Common myeloid progenitor, CD34-positive (primary cell): Measurements from ENCODE around the gene NOP10. TPM values are rescaled to one million over a fixed set of nuclear protein-coding genes. Genes with fewer than 3 reads are reported as not detected.
"Not testable (repeated sequence)": the region's sequence is repeated elsewhere in the genome, so short reads cannot be mapped to it uniquely, and the experiment has no call there.

ENCODE experiments used
- CTCF ChIA-PET: fragments of 350-600 bp; sonication (Branson Sonifier 250); formaldehyde crosslinking; loops from one replicate; lab custom pipeline; 2021; ENCODE audit warnings: antibody characterized with exemption; lab: Charles Lee
- POLR2A ChIA-PET: fragments of 350-600 bp; sonication (Branson Sonifier 250); formaldehyde crosslinking; loops from one replicate; lab custom pipeline; 2021; ENCODE audit warnings: antibody characterized with exemption; lab: Charles Lee
- DNase-seq, 3 donors: peaks; one replicate each; pipeline versions ENCODE4 v3.0.0 to v3.0.0-alpha.2; 2013
- H3K27ac ChIP-seq, 2 experiments: 1 replicate in 1 of 2; 2 replicates in 1 of 2; pipeline ENCODE4 v1.7.0; 2013; ENCODE audit warnings: inconsistent platforms in 2 of 2, low read length in 2 of 2, mild to moderate bottlenecking in 2 of 2, low read depth in 1 of 2, moderate library complexity in 1 of 2; ENCODE audit not compliant: severe bottlenecking in 2 of 2, insufficient read depth in 1 of 2, poor library complexity in 1 of 2
- H3K27me3 ChIP-seq, 5 experiments: replicated peaks in 2 of 5; 1 replicate in 3 of 5; 2 replicates in 2 of 5; pipeline versions ENCODE4 v1.6.1 to v1.7.0; 2013; ENCODE audit warnings: low read length in 4 of 5, mild to moderate bottlenecking in 2 of 5, moderate library complexity in 2 of 5, inconsistent platforms in 1 of 5; ENCODE audit not compliant: insufficient read depth in 5 of 5, control insufficient read depth in 4 of 5
- H3K36me3 ChIP-seq, 4 experiments: 1 replicate in 2 of 4; 2 replicates in 2 of 4; pipeline versions ENCODE4 v1.6.1 to v1.7.0; 2013; ENCODE audit warnings: low read length in 3 of 4, control low read depth in 1 of 4, mild to moderate bottlenecking in 1 of 4; ENCODE audit not compliant: control insufficient read depth in 4 of 4, insufficient read depth in 4 of 4
- H3K4me1 ChIP-seq, 4 experiments: 1 replicate in 3 of 4; 2 replicates in 1 of 4; pipeline versions ENCODE4 v1.6.1 to v1.7.1; 2013; ENCODE audit warnings: low read length in 3 of 4, mild to moderate bottlenecking in 3 of 4, control low read depth in 1 of 4, inconsistent platforms in 1 of 4, moderate library complexity in 1 of 4; ENCODE audit not compliant: control insufficient read depth in 4 of 4, insufficient read depth in 4 of 4; ENCODE audit errors: control extremely low read depth in 1 of 4
- H3K4me3 ChIP-seq, 7 experiments: 1 replicate in 4 of 7; 2 replicates in 3 of 7; pipeline versions ENCODE4 v1.5.1 to v1.7.0; 2013; ENCODE audit warnings: mild to moderate bottlenecking in 7 of 7, low read length in 6 of 7, moderate library complexity in 6 of 7, inconsistent platforms in 2 of 7, low read depth in 2 of 7, control low read depth in 1 of 7; ENCODE audit not compliant: insufficient read depth in 4 of 7, control insufficient read depth in 1 of 7; ENCODE audit errors: extremely low read depth in 1 of 7
- H3K9me3 ChIP-seq, 5 experiments: 1 replicate in 4 of 5; 2 replicates in 1 of 5; pipeline versions ENCODE4 v1.6.1 to v1.7.1; 2013; ENCODE audit warnings: low read length in 4 of 5, mild to moderate bottlenecking in 2 of 5, inconsistent platforms in 1 of 5, low read depth in 1 of 5, moderate library complexity in 1 of 5; ENCODE audit not compliant: control insufficient read depth in 4 of 5, insufficient read depth in 2 of 5; ENCODE audit errors: control extremely low read depth in 1 of 5
- WGBS: methylation state at CpG from one replicate; pipeline ENCODE4 v1.1.5; 2013; ENCODE audit not compliant: insufficient coverage; 5-methylcytosine and 5-hydroxymethylcytosine counted together
- polyA plus RNA-seq: library from polyadenylated mRNA; unstranded; fragments of 120-200 nt; gene quantifications from one replicate; pipeline ENCODE4 v1.2.1, GENCODE V29; 2013

The NOP10 gene
- 133 TPM for polyA plus RNA-seq

- under 1% methylated on average over 31 of the region's 38 CpGs for WGBS
These were observed at the start of gene NOP10, which contains the start of gene NUTM1 for GRCh38 chr15:34342737-34343575. Gene NOP10 (minus strand): TSS chr15:34343136. CDS start chr15:34343073, 63 bp downstream. Gene NUTM1 (plus strand): TSS chr15:34343315. CDS start chr15:34343697, 382 bp downstream.

DNA sequence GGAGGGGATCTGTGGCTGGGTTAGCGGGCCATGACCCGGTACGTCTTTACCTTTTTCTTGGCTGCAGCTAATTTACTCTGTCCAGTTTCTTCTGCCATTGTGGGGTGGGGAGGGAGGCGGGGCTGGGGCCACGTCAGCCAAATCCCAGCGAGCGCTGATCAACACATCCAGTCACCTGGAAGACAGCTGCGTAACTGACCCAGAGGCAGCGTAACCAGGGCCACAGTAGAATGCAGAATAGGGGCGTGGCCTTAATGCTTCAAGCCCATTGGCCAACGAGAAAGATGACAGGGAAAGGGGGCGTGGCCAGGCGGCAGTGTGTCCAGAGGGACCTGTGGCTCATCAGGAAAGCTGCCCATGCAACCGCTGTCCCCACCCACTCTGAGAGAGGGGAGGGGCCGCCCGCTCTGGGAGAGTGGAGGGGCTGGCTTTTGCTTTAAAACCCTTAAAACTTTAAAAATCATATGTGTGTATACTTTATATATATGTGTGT lies 46.7 kb upstream of the NOP10 start:
- POLR2A ChIA-PET, CTCF ChIA-PET, H3K4me1 ChIP-seq, H3K27ac ChIP-seq, DNase-seq, H3K9me3 ChIP-seq, H3K36me3 ChIP-seq, H3K4me3 ChIP-seq, H3K27me3 ChIP-seq: not testable (repeated sequence)
- WGBS, result no CpG with 5 or more reads among the region's 16 CpGs

More at GRCh38 chr15:34342737-34343575, at the start of gene NOP10, which contains the start of gene NUTM1:
- H3K27ac ChIP-seq, result peak within 1 kb of the TSS; percentile 83 to 93
- peaks cover 0 to 21% (median 7%) of the 10 kb centered on the region in 4 experiments for H3K36me3 ChIP-seq
- peak; percentile 95 to 97 (median 97) for DNase-seq
- H3K9me3 ChIP-seq, result no peaks in the 10 kb centered on the region
- H3K4me3 ChIP-seq, result peak within 1 kb of the TSS; percentile 57 to 99 (median 94)
- no peaks in the 10 kb centered on the region for H3K27me3 ChIP-seq
- CTCF ChIA-PET, result interaction anchor here (0.6 to 2.4 kb wide), 15 partner anchors 10 to 101 kb away, joined by 3 to 11 read pairs (median 4); no protein-coding TSS in a partner anchor
- H3K4me1 ChIP-seq, result peaks cover 0 to 19% (median 12%) of the 10 kb centered on the region in 4 experiments
- POLR2A ChIA-PET, result interaction anchor here (0.9 to 1.8 kb wide), 2 partner anchors 24 to 77 kb away, joined by 3 to 12 read pairs; partner anchors contain the start of gene LPCAT4

- DNase-seq, H3K4me3 ChIP-seq, POLR2A ChIA-PET, CTCF ChIA-PET, H3K27me3 ChIP-seq, H3K4me1 ChIP-seq, H3K27ac ChIP-seq, H3K36me3 ChIP-seq, H3K9me3 ChIP-seq: not testable (repeated sequence)
- WGBS, result no CpG with 5 or more reads among the region's 19 CpGs
These were observed 39.0 kb upstream of the NOP10 start for GRCh38 chr15:34381829-34382521.

- DNase-seq, H3K4me3 ChIP-seq, H3K9me3 ChIP-seq, H3K4me1 ChIP-seq, CTCF ChIA-PET, H3K27me3 ChIP-seq, H3K27ac ChIP-seq, H3K36me3 ChIP-seq, POLR2A ChIA-PET: not testable (repeated sequence)
- 94% methylated on average over 2 of the region's 4 CpGs for WGBS
These were observed 37.6 kb upstream of the NOP10 start for GRCh38 chr15:34380491-34380890.

GRCh38 chr15:34376856-34377255 lies 33.9 kb upstream of the NOP10 start:
- H3K4me1 ChIP-seq, result no peaks in the 10 kb centered on the region
- WGBS, result 100% methylated on average over 1 of the region's 2 CpGs
- POLR2A ChIA-PET, result no interaction called here
- CTCF ChIA-PET, result interaction anchor here (1.2 kb wide), 1 partner anchor 10 kb away, joined by 4 read pairs; the partner anchor contains the start of gene LPCAT4
- H3K4me3 ChIP-seq, result no peak overlapping the region
- H3K27me3 ChIP-seq, result no peaks in the 10 kb centered on the region
- H3K27ac ChIP-seq, result no peak overlapping the region
- no peak for DNase-seq
- no peaks in the 10 kb centered on the region for H3K36me3 ChIP-seq
- H3K9me3 ChIP-seq, result no peaks in the 10 kb centered on the region

DNA sequence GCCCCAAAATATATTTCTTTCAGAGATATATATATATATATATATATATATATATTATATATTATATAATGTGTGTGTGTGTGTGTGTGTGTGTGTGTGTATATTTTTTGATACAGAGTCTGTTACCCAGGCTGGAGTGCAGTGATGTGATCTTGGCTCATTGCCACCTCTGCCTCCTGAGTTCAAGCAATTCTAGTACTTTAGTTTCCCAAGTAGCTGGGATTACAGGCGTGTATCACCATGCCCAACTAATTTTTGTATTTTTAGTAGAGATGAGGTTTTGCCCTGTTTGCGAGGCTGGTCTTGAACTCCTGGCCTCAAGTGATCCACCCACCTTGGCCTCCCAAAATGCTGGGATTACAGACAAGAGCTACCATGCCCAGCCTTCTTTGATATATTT lies 32.6 kb upstream of the NOP10 start:
- H3K27ac ChIP-seq, POLR2A ChIA-PET, H3K36me3 ChIP-seq, DNase-seq, H3K4me3 ChIP-seq, H3K27me3 ChIP-seq, H3K9me3 ChIP-seq, H3K4me1 ChIP-seq: not testable (repeated sequence)
- WGBS, result 100% methylated on average over 2 of the region's 2 CpGs
- CTCF ChIA-PET, result interaction anchor here (0.6 to 1.4 kb wide), 2 partner anchors 15 to 77 kb away, joined by 3 to 4 read pairs; no protein-coding TSS in a partner anchor
